ENCODE results near the gene PECR. TPM values are rescaled to one million over a fixed set of nuclear protein-coding genes. Genes with fewer than 3 reads are reported as not detected.
"Not testable (repeated sequence)": the region's sequence is repeated elsewhere in the genome, so short reads cannot be mapped to it uniquely, and the experiment has no call there.

Gene PECR
- total and polyA plus RNA-seq, 5 experiments from 2014 or later = 15.7 to 33.3 (median 25.4) TPM

- Mint-ChIP-seq H3K27me3 (no peaks in the 10 kb centered on the region), H3K27ac (no peak overlapping the region), H3K4me3 (no peak overlapping the region), H3K4me1 (peaks cover 14 to 37% (median 36%) of the 10 kb centered on the region in 4 donors), H3K36me3 (peaks cover 0 to 7% (median 4%) of the 10 kb centered on the region in 3 donors), H3K9me3 (no peaks in the 10 kb centered on the region)
- DNase-seq = no peak
- ATAC-seq = no peak
- POLR2A ChIA-PET = no interaction called here
Observed at GRCh38 chr2:216018709-216019108, 62.9 kb downstream of the PECR start.

- H3K27ac Mint-ChIP-seq = peak overlapping the region in 6 of 10 donors; percentile 22 to 92 (median 65)
- peak overlapping the region in 2 of 10 donors; percentile 9 to 20 for H3K4me3 Mint-ChIP-seq
- no peaks in the 10 kb centered on the region for H3K27me3 Mint-ChIP-seq
- peaks cover 21 to 44% (median 43%) of the 10 kb centered on the region in 4 donors for H3K4me1 Mint-ChIP-seq
- H3K9me3 Mint-ChIP-seq = no peaks in the 10 kb centered on the region
- DNase-seq (no peak), ATAC-seq (no peak)
- H3K36me3 Mint-ChIP-seq = peaks cover 0 to 7% (median 2%) of the 10 kb centered on the region in 3 donors
- POLR2A ChIA-PET = no interaction called here
Observed at GRCh38 chr2:216017365-216017764, 64.2 kb downstream of the PECR start.

GRCh38 chr2:216016581-216016980 is 65.0 kb downstream of the PECR start:
- H3K4me3 Mint-ChIP-seq = peak overlapping the region in 6 of 10 donors; percentile 52 to 76 (median 64)
- H3K36me3 Mint-ChIP-seq = peaks cover 0 to 7% (median 0%) of the 10 kb centered on the region in 3 donors
- peak in 1 of 2 donors; percentile 34 for ATAC-seq
- POLR2A ChIA-PET = interaction anchor here (1.1 kb wide), 1 partner anchor 704 kb away, joined by 3 read pairs; the partner anchor contains the start of gene ATIC
- no peaks in the 10 kb centered on the region for H3K27me3 Mint-ChIP-seq
- peak in 2 of 10 donors; percentile 7 to 33 for DNase-seq
- peak overlapping the region in 9 of 10 donors; percentile 84 to 92 (median 88) for H3K27ac Mint-ChIP-seq
- no peaks in the 10 kb centered on the region for H3K9me3 Mint-ChIP-seq
- H3K4me1 Mint-ChIP-seq = peaks cover 24 to 49% (median 49%) of the 10 kb centered on the region in 4 donors

- H3K4me3 Mint-ChIP-seq = peak overlapping the region in 9 of 10 donors; percentile 40 to 76 (median 63)
- peak; percentile 38 to 80 for ATAC-seq
- DNase-seq = peak in 9 of 10 donors; percentile 12 to 77 (median 50)
- H3K27ac Mint-ChIP-seq = peak overlapping the region; percentile 83 to 92 (median 88)
- H3K27me3 Mint-ChIP-seq = no peaks in the 10 kb centered on the region
- H3K9me3 Mint-ChIP-seq = no peaks in the 10 kb centered on the region
- H3K36me3 Mint-ChIP-seq = peaks cover 0 to 7% (median 0%) of the 10 kb centered on the region in 3 donors
- POLR2A ChIA-PET = interaction anchor here (1.1 kb wide), 1 partner anchor 704 kb away, joined by 3 read pairs; the partner anchor contains the start of gene ATIC
- peaks cover 24 to 53% (median 49%) of the 10 kb centered on the region in 4 donors for H3K4me1 Mint-ChIP-seq
Observed at GRCh38 chr2:216015722-216016464, 65.7 kb downstream of the PECR start.

GRCh38 chr2:216014986-216015385 is 66.6 kb downstream of the PECR start:
- Mint-ChIP-seq H3K9me3 (no peaks in the 10 kb centered on the region), H3K4me1 (peaks cover 24 to 53% (median 49%) of the 10 kb centered on the region in 4 donors), H3K4me3 (peak overlapping the region; percentile 1 to 76 (median 43)), H3K27me3 (no peaks in the 10 kb centered on the region), H3K36me3 (peaks cover 0 to 7% (median 0%) of the 10 kb centered on the region in 3 donors), H3K27ac (peak overlapping the region; percentile 36 to 92 (median 88))
- POLR2A ChIA-PET = no interaction called here
- DNase-seq (no peak), ATAC-seq (no peak)

GRCh38 chr2:216014006-216014405 is 67.6 kb downstream of the PECR start:
- Mint-ChIP-seq H3K36me3 (peaks cover 0 to 4% (median 0%) of the 10 kb centered on the region in 3 donors), H3K9me3 (no peaks in the 10 kb centered on the region), H3K27ac (peak overlapping the region in 5 of 10 donors; percentile 39 to 76 (median 64)), H3K4me1 (peaks cover 24 to 55% (median 49%) of the 10 kb centered on the region in 4 donors), H3K4me3 (peak overlapping the region; percentile 47 to 88 (median 74)), H3K27me3 (no peaks in the 10 kb centered on the region)
- ATAC-seq (no peak), DNase-seq (no peak)
- POLR2A ChIA-PET = no interaction called here

GRCh38 chr2:216013080-216013909 is 68.3 kb downstream of the PECR start, which contains the start of gene MREG:
TSS of gene MREG (minus strand) at chr2:216013551. CDS start at chr2:216013327, 224 bp downstream.
- Mint-ChIP-seq H3K27me3 (no peaks in the 10 kb centered on the region), H3K36me3 (no peaks in the 10 kb centered on the region), H3K9me3 (no peaks in the 10 kb centered on the region), H3K4me1 (peaks cover 24 to 51% (median 49%) of the 10 kb centered on the region in 4 donors), H3K4me3 (peak within 1 kb of the TSS; percentile 83 to 94 (median 88)), H3K27ac (peak within 1 kb of the TSS; percentile 63 to 95 (median 78))
- POLR2A ChIA-PET = no interaction called here
- ATAC-seq (peak; percentile 73 to 84), DNase-seq (peak; percentile 74 to 89 (median 84))

- Mint-ChIP-seq H3K27ac (peak overlapping the region; percentile 29 to 95 (median 70)), H3K36me3 (no peaks in the 10 kb centered on the region), H3K9me3 (no peaks in the 10 kb centered on the region), H3K27me3 (no peaks in the 10 kb centered on the region), H3K4me3 (peak overlapping the region; percentile 80 to 94 (median 88)), H3K4me1 (peaks cover 24 to 51% (median 49%) of the 10 kb centered on the region in 4 donors)
- DNase-seq (peak in 1 of 10 donors; percentile 16), ATAC-seq (peak in 1 of 2 donors; percentile 3)
- POLR2A ChIA-PET = no interaction called here
Observed at GRCh38 chr2:216012830-216013079, 68.9 kb downstream of the PECR start.

GRCh38 chr2:216012133-216012829 is 69.3 kb downstream of the PECR start:
- Mint-ChIP-seq H3K27me3 (no peaks in the 10 kb centered on the region), H3K4me3 (peak overlapping the region; percentile 80 to 94 (median 88)), H3K4me1 (peaks cover 24 to 47% (median 47%) of the 10 kb centered on the region in 4 donors), H3K9me3 (no peaks in the 10 kb centered on the region), H3K27ac (peak overlapping the region in 9 of 10 donors; percentile 61 to 95 (median 72)), H3K36me3 (no peaks in the 10 kb centered on the region)
- ATAC-seq (no peak), DNase-seq (peak in 1 of 10 donors; percentile 15)
- POLR2A ChIA-PET = no interaction called here

GRCh38 chr2:216009215-216009614 is 72.4 kb downstream of the PECR start:
- POLR2A ChIA-PET, ATAC-seq, DNase-seq, H3K27ac Mint-ChIP-seq, H3K4me3 Mint-ChIP-seq, H3K9me3 Mint-ChIP-seq, H3K27me3 Mint-ChIP-seq, H3K36me3 Mint-ChIP-seq: not testable (repeated sequence)
- H3K4me1 Mint-ChIP-seq = peaks cover 24 to 47% (median 37%) of the 10 kb centered on the region in 4 donors

GRCh38 chr2:216008387-216008786 is 73.2 kb downstream of the PECR start:
- Mint-ChIP-seq H3K27ac (no peak overlapping the region), H3K4me3 (no peak overlapping the region), H3K27me3 (no peaks in the 10 kb centered on the region), H3K4me1 (peaks cover 32 to 49% (median 40%) of the 10 kb centered on the region in 4 donors), H3K9me3 (no peaks in the 10 kb centered on the region), H3K36me3 (peaks cover 0 to 5% (median 0%) of the 10 kb centered on the region in 3 donors)
- POLR2A ChIA-PET = no interaction called here
- no peak for DNase-seq
- ATAC-seq = no peak

GRCh38 chr2:216006164-216006663 is 75.4 kb downstream of the PECR start:
- Mint-ChIP-seq H3K27ac (peak overlapping the region in 4 of 10 donors; percentile 25 to 69 (median 44)), H3K4me1 (peaks cover 26 to 47% (median 32%) of the 10 kb centered on the region in 4 donors), H3K4me3 (peak overlapping the region in 5 of 10 donors; percentile 12 to 54 (median 45)), H3K36me3 (peaks cover 0 to 5% (median 0%) of the 10 kb centered on the region in 3 donors), H3K27me3 (no peaks in the 10 kb centered on the region), H3K9me3 (no peaks in the 10 kb centered on the region)
- ATAC-seq (peak in 1 of 2 donors; percentile 30), DNase-seq (peak in 2 of 10 donors; percentile 7 to 13)
- POLR2A ChIA-PET = interaction anchor here (0.9 kb wide), 1 partner anchor 14 kb away, joined by 3 read pairs; no protein-coding TSS in a partner anchor
